Trophoblast cell (in vitro differentiated cells and primary cell): Measurements from ENCODE around the gene TAS2R19.

ENCODE experiments used
- DNase-seq, 2 donors: peaks; one replicate each; pipeline ENCODE4 v3.0.0-alpha.2; 2016
- H2AFZ ChIP-seq: 2 replicates; pipeline ENCODE4 v1.6.1; 2013; ENCODE audit warnings: low read length, moderate library complexity, mild to moderate bottlenecking; ENCODE audit not compliant: insufficient read depth, poor library complexity
- H2AK5ac ChIP-seq: 2 replicates; pipeline ENCODE4 v1.6.1; 2013; ENCODE audit warnings: mild to moderate bottlenecking, low read length
- H2BK120ac ChIP-seq: 2 replicates; pipeline ENCODE4 v1.6.1; 2013; ENCODE audit warnings: low read length, mild to moderate bottlenecking, moderate library complexity; ENCODE audit not compliant: insufficient read depth, poor library complexity
- H2BK12ac ChIP-seq: 2 replicates; pipeline ENCODE4 v1.6.1; 2013; ENCODE audit warnings: mild to moderate bottlenecking, low read length, moderate library complexity
- H2BK5ac ChIP-seq: 2 replicates; pipeline ENCODE4 v1.6.1; 2013; ENCODE audit warnings: low read length, low read depth, moderate library complexity, mild to moderate bottlenecking; ENCODE audit not compliant: poor library complexity
- H3K14ac ChIP-seq: 2 replicates; pipeline ENCODE4 v1.6.1; 2013; ENCODE audit warnings: mild to moderate bottlenecking, low read length
- H3K18ac ChIP-seq: 2 replicates; pipeline ENCODE4 v1.6.1; 2013; ENCODE audit warnings: mild to moderate bottlenecking, low read length
- H3K23ac ChIP-seq: 2 replicates; pipeline ENCODE4 v1.6.1; 2013; ENCODE audit warnings: low read length
- H3K27ac ChIP-seq: 2 replicates; pipeline ENCODE4 v1.5.1; 2013; ENCODE audit warnings: low read depth, mild to moderate bottlenecking, inconsistent platforms, low read length, moderate library complexity
- H3K27me3 ChIP-seq: 2 replicates; pipeline ENCODE4 v1.6.1; 2013; ENCODE audit warnings: inconsistent platforms, mild to moderate bottlenecking, low read length, moderate library complexity; ENCODE audit not compliant: insufficient read depth
- H3K36me3 ChIP-seq, 2 experiments: 1 replicate in 1 of 2; 2 replicates in 1 of 2; pipeline ENCODE4 v1.6.1; 2013; ENCODE audit warnings: low read length in 2 of 2, mild to moderate bottlenecking in 2 of 2, moderate library complexity in 1 of 2; ENCODE audit not compliant: insufficient read depth in 2 of 2, control insufficient read depth in 1 of 2
- H3K4ac ChIP-seq: 2 replicates; pipeline ENCODE4 v1.6.1; 2013; ENCODE audit warnings: low read depth, mild to moderate bottlenecking, low read length, moderate library complexity
- H3K4me1 ChIP-seq, 2 experiments: 1 replicate in 1 of 2; 2 replicates in 1 of 2; pipeline ENCODE4 v1.6.1; 2013; ENCODE audit warnings: low read length in 2 of 2, mild to moderate bottlenecking in 2 of 2, moderate library complexity in 1 of 2; ENCODE audit not compliant: insufficient read depth in 2 of 2, control insufficient read depth in 1 of 2
- H3K4me2 ChIP-seq: 2 replicates; pipeline ENCODE4 v1.6.1; 2013; ENCODE audit warnings: inconsistent platforms, mild to moderate bottlenecking, low read length, moderate library complexity
- H3K4me3 ChIP-seq: 2 replicates; pipeline ENCODE4 v1.5.1; 2013; ENCODE audit warnings: mild to moderate bottlenecking, low read depth, low read length, inconsistent platforms
- H3K79me1 ChIP-seq: one replicate; pipeline ENCODE4 v1.6.1; 2013; ENCODE audit warnings: low read length
- H3K79me2 ChIP-seq: 2 replicates; pipeline ENCODE4 v1.6.1; 2013; ENCODE audit warnings: low read length, mild to moderate bottlenecking; ENCODE audit not compliant: control insufficient read depth, insufficient read depth, poor library complexity
- H3K9ac ChIP-seq: 2 replicates; pipeline ENCODE4 v1.6.1; 2013; ENCODE audit warnings: mild to moderate bottlenecking, low read length
- H3K9me3 ChIP-seq: 2 replicates; pipeline ENCODE4 v1.6.1; 2013; ENCODE audit warnings: low read depth, mild to moderate bottlenecking, control low read depth, inconsistent platforms, low read length; ENCODE audit not compliant: insufficient read depth
- H4K12ac ChIP-seq: 2 replicates; pipeline ENCODE4 v1.6.1; 2013; ENCODE audit warnings: low read depth, mild to moderate bottlenecking, low read length, moderate library complexity
- H4K8ac ChIP-seq: 2 replicates; pipeline ENCODE4 v1.6.1; 2013; ENCODE audit warnings: low read depth, mild to moderate bottlenecking, low read length, moderate library complexity
- H4K91ac ChIP-seq: one replicate; pipeline ENCODE4 v1.6.1; 2013; ENCODE audit warnings: low read depth, mild to moderate bottlenecking, low read length, moderate library complexity
- WGBS: extraction: QIAGEN DNeasy Blood & Tissue Kit; methylation state at CpG from one replicate; pipeline ENCODE4 v1.1.7; 2013; ENCODE audit warnings: missing lambda C conversion rate; ENCODE audit not compliant: insufficient read length, insufficient coverage; ENCODE audit errors: extremely low coverage; 5-methylcytosine and 5-hydroxymethylcytosine counted together

Gene TAS2R19

GRCh38 chr12:11023387-11023786 is 967 bp upstream of the TAS2R19 start:
- Histone ChIP-seq H3K9me3 (no peaks in the 10 kb centered on the region), H3K79me2 (no peaks in the 10 kb centered on the region), H2AK5ac (no peak overlapping the region), H4K91ac (no peak overlapping the region), H3K9ac (no peak overlapping the region), H3K36me3 (peaks cover 2 to 3% of the 10 kb centered on the region in 2 experiments), H3K4me2 (no peak overlapping the region), H2BK12ac (no peak overlapping the region), H4K8ac (no peak overlapping the region), H3K4ac (no peak overlapping the region), H2AFZ (no peak overlapping the region), H3K27ac (no peak overlapping the region), H3K4me3 (no peak overlapping the region), H4K12ac (no peak overlapping the region), H2BK5ac (no peak overlapping the region), H3K4me1 (no peaks in the 10 kb centered on the region), H3K27me3 (no peaks in the 10 kb centered on the region), H3K79me1 (no peaks in the 10 kb centered on the region), H2BK120ac (no peak overlapping the region), H3K23ac (no peak overlapping the region), H3K18ac (no peak overlapping the region), H3K14ac (no peak overlapping the region)
- WGBS = no CpG with 5 or more reads among the region's 2 CpGs
- no peak for DNase-seq

GRCh38 chr12:11016937-11017336 is 5.5 kb downstream of the TAS2R19 start:
- Histone ChIP-seq H3K23ac (no peak overlapping the region), H4K8ac (no peak overlapping the region), H3K79me1 (peaks cover 3% of the 10 kb centered on the region), H2AK5ac (no peak overlapping the region), H2BK12ac (no peak overlapping the region), H3K36me3 (no peaks in the 10 kb centered on the region), H3K14ac (no peak overlapping the region), H2BK5ac (no peak overlapping the region), H3K4ac (no peak overlapping the region), H3K79me2 (no peaks in the 10 kb centered on the region), H2AFZ (no peak overlapping the region), H3K18ac (no peak overlapping the region), H3K9ac (no peak overlapping the region), H3K27me3 (no peaks in the 10 kb centered on the region), H3K4me1 (peaks cover 11 to 14% of the 10 kb centered on the region in 2 experiments), H3K4me2 (no peak overlapping the region), H4K91ac (no peak overlapping the region), H2BK120ac (no peak overlapping the region), H3K27ac (no peak overlapping the region), H3K4me3 (no peak overlapping the region), H4K12ac (no peak overlapping the region), H3K9me3 (no peaks in the 10 kb centered on the region)
- no CpG with 5 or more reads among the region's 1 CpG for WGBS
- no peak for DNase-seq

- no peak overlapping the region for H2AK5ac ChIP-seq
- H4K12ac ChIP-seq = no peak overlapping the region
- H3K18ac ChIP-seq = no peak overlapping the region
- no peak overlapping the region for H2BK5ac ChIP-seq
- no CpG with 5 or more reads among the region's 4 CpGs for WGBS
- no peaks in the 10 kb centered on the region for H3K79me2 ChIP-seq
- H3K14ac ChIP-seq = no peak overlapping the region
- no peaks in the 10 kb centered on the region for H3K27me3 ChIP-seq
- no peak overlapping the region for H3K4ac ChIP-seq
- no peak overlapping the region for H3K23ac ChIP-seq
- no peak overlapping the region for H3K9ac ChIP-seq
- H3K4me1 ChIP-seq = peaks cover 11 to 14% of the 10 kb centered on the region in 2 experiments
- no peak for DNase-seq
- peaks cover 3% of the 10 kb centered on the region for H3K79me1 ChIP-seq
- no peaks in the 10 kb centered on the region for H3K9me3 ChIP-seq
- no peak overlapping the region for H4K8ac ChIP-seq
- H3K36me3 ChIP-seq = no peaks in the 10 kb centered on the region
- H3K27ac ChIP-seq = peak overlapping the region; percentile 61
- no peak overlapping the region for H3K4me2 ChIP-seq
- no peak overlapping the region for H4K91ac ChIP-seq
- H2AFZ ChIP-seq = no peak overlapping the region
- no peak overlapping the region for H2BK120ac ChIP-seq
- H2BK12ac ChIP-seq = no peak overlapping the region
- H3K4me3 ChIP-seq = no peak overlapping the region
Measured at GRCh38 chr12:11015775-11016430, 6.5 kb downstream of the TAS2R19 start.

- no peak overlapping the region for H4K91ac ChIP-seq
- H2BK12ac ChIP-seq = no peak overlapping the region
- H3K4me1 ChIP-seq = peaks cover 11 to 14% of the 10 kb centered on the region in 2 experiments
- no peaks in the 10 kb centered on the region for H3K36me3 ChIP-seq
- H3K23ac ChIP-seq = no peak overlapping the region
- H3K18ac ChIP-seq = no peak overlapping the region
- H2AK5ac ChIP-seq = no peak overlapping the region
- peaks cover 3% of the 10 kb centered on the region for H3K79me1 ChIP-seq
- no peak for DNase-seq
- no peak overlapping the region for H2BK5ac ChIP-seq
- no peak overlapping the region for H3K27ac ChIP-seq
- no peaks in the 10 kb centered on the region for H3K9me3 ChIP-seq
- no peak overlapping the region for H3K4me3 ChIP-seq
- H4K12ac ChIP-seq = no peak overlapping the region
- H3K14ac ChIP-seq = no peak overlapping the region
- H2AFZ ChIP-seq = no peak overlapping the region
- no peak overlapping the region for H3K4ac ChIP-seq
- no peak overlapping the region for H3K4me2 ChIP-seq
- no peak overlapping the region for H2BK120ac ChIP-seq
- no peaks in the 10 kb centered on the region for H3K79me2 ChIP-seq
- H4K8ac ChIP-seq = no peak overlapping the region
- no peaks in the 10 kb centered on the region for H3K27me3 ChIP-seq
- no peak overlapping the region for H3K9ac ChIP-seq
Measured at GRCh38 chr12:11014234-11014633, 8.2 kb downstream of the TAS2R19 start.
